ENCODE measurements around the gene BTN2A1.
"Not testable (repeated sequence)": the region's sequence is repeated elsewhere in the genome, so short reads cannot be mapped to it uniquely, and the experiment has no call there.

DNA sequence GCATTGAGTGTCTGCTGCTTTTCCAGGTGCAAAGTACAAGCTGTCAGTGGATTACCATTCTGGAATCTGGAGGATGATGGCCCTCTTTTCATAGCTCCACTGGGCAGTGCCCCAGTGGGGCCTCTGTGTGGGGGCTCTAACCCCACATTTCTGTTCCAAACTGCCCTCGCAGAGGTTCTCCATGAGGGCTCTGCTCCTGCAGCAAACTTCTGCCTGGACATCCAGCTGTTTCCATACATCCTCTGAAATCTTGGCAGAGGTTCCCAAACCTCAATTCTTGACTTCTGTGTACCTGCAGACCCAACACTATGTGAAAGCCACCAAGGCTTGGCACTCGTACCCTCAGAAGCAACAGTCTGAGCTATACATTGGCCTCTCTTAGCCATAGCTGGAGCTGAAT lies 39.7 kb upstream of the BTN2A1 start:
- TF ChIP-seq, protein P1, sequence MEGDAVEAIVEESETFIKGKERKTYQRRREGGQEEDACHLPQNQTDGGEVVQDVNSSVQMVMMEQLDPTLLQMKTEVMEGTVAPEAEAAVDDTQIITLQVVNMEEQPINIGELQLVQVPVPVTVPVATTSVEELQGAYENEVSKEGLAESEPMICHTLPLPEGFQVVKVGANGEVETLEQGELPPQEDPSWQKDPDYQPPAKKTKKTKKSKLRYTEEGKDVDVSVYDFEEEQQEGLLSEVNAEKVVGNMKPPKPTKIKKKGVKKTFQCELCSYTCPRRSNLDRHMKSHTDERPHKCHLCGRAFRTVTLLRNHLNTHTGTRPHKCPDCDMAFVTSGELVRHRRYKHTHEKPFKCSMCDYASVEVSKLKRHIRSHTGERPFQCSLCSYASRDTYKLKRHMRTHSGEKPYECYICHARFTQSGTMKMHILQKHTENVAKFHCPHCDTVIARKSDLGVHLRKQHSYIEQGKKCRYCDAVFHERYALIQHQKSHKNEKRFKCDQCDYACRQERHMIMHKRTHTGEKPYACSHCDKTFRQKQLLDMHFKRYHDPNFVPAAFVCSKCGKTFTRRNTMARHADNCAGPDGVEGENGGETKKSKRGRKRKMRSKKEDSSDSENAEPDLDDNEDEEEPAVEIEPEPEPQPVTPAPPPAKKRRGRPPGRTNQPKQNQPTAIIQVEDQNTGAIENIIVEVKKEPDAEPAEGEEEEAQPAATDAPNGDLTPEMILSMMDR (IDR thresholded peaks at IDR 0.05; ENCODE audit: low read length): not testable (repeated sequence)
- TF ChIP-seq EZH2 (IDR thresholded peaks at IDR 0.05; ENCODE audit: borderline replicate concordance, low read length): not testable (repeated sequence)

All from OCI-LY1 (cell line).